PFSK-1 (cell line): ENCODE measurements around the gene FIP1L1.

Experiments
- FOXP2 ChIP-seq: optimal IDR thresholded peaks from 2 replicates; pipeline ENCODE3; 2011; ENCODE audit warnings: borderline replicate concordance, control low read depth, inconsistent platforms; ENCODE audit not compliant: insufficient read depth; ENCODE audit errors: extremely low read length, extremely low read depth
- POLR2AphosphoS5 ChIP-seq: IDR thresholded peaks from 2 replicates; pipeline ENCODE4 v1.6.1; 2012; ENCODE audit warnings: low read depth, mild to moderate bottlenecking, control low read depth, low read length, moderate library complexity
- SIN3A ChIP-seq: IDR thresholded peaks from 2 replicates; pipeline ENCODE4 v1.6.1; 2012; ENCODE audit warnings: mild to moderate bottlenecking, low read length, moderate library complexity, borderline replicate concordance; ENCODE audit not compliant: insufficient read depth
- TAF1 ChIP-seq: IDR thresholded peaks from 2 replicates; pipeline ENCODE4 v1.6.1; 2012; ENCODE audit warnings: low read length, control low read depth, borderline replicate concordance; ENCODE audit not compliant: insufficient read depth
- TF ChIP-seq, protein P1 (sequence below), 2 experiments: IDR thresholded peaks; 2 replicates each; pipeline versions ENCODE4 v1.6.1 to v1.8.0; 2011 to 2012; ENCODE audit warnings: low read depth in 2 of 2, low read length in 2 of 2, control low read depth in 1 of 2, inconsistent platforms in 1 of 2, mild to moderate bottlenecking in 1 of 2, moderate library complexity in 1 of 2; ENCODE audit not compliant: insufficient read depth in 1 of 2

FIP1L1 gene

DNA sequence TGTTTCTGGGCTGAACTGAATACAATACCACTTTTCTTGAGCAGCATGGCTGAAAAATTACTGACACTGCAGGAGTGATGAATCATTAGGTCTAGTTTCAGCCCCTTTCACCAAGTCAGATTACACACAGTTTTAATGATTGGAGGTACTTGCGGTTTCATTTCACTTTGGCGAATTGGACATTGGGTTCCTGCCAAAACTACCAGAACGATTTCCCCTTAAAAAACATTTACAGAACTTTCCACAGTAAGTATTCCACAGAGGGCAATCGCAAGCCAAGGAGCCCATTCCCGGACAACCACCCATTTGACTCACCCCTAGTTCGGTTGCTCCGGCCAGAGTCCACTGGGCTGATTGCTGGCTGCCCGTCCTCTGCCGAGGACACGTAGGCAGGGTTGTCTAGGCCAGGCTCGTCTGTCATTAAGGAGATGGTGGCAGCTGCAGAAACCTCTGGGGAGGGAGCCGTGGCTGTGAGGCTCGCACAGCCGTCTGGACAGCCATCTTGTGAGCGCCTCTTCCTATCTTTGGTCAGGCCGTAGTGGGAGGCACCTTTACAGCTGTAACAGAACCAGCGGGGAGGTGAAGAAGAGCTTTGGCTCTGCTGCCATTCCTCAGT, 130.3 kb downstream of the FIP1L1 start:
- no peak for TF ChIP-seq FOXP2
- TF ChIP-seq TAF1: no peak
- TF ChIP-seq, protein P1, sequence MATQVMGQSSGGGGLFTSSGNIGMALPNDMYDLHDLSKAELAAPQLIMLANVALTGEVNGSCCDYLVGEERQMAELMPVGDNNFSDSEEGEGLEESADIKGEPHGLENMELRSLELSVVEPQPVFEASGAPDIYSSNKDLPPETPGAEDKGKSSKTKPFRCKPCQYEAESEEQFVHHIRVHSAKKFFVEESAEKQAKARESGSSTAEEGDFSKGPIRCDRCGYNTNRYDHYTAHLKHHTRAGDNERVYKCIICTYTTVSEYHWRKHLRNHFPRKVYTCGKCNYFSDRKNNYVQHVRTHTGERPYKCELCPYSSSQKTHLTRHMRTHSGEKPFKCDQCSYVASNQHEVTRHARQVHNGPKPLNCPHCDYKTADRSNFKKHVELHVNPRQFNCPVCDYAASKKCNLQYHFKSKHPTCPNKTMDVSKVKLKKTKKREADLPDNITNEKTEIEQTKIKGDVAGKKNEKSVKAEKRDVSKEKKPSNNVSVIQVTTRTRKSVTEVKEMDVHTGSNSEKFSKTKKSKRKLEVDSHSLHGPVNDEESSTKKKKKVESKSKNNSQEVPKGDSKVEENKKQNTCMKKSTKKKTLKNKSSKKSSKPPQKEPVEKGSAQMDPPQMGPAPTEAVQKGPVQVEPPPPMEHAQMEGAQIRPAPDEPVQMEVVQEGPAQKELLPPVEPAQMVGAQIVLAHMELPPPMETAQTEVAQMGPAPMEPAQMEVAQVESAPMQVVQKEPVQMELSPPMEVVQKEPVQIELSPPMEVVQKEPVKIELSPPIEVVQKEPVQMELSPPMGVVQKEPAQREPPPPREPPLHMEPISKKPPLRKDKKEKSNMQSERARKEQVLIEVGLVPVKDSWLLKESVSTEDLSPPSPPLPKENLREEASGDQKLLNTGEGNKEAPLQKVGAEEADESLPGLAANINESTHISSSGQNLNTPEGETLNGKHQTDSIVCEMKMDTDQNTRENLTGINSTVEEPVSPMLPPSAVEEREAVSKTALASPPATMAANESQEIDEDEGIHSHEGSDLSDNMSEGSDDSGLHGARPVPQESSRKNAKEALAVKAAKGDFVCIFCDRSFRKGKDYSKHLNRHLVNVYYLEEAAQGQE (IDR thresholded peaks at IDR 0.05; ENCODE audit: insufficient read depth in 1 of 2, low read depth in 2 of 2, low read length in 2 of 2): no peak
- TF ChIP-seq POLR2AphosphoS5: no peak
- TF ChIP-seq SIN3A: no peak

DNA sequence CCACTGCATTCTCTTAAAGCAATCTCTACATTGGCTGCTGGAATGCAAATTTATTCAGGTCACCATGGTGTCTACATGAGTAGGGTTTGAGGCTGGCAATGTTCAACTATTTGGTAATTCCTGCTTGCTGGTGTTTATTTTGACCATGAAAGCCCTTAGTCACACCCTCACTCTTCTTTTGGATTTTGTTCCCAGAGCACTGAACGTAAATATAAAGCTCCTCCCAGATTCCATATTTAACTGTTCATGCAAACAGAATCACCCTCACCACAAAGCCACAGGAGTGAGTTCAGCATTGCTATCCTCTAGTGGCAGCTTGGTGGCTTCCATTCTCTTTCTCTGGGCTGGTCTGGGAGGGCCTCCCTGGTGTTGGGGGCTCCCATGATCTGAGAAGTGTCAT, 131.0 kb downstream of the FIP1L1 start:
- no peak for TF ChIP-seq SIN3A
- no peak for TF ChIP-seq TAF1
- TF ChIP-seq POLR2AphosphoS5: no peak
- TF ChIP-seq, protein P1 (IDR thresholded peaks at IDR 0.05; ENCODE audit: insufficient read depth in 1 of 2, low read depth in 2 of 2, low read length in 2 of 2): no peak
- no peak for TF ChIP-seq FOXP2

DNA sequence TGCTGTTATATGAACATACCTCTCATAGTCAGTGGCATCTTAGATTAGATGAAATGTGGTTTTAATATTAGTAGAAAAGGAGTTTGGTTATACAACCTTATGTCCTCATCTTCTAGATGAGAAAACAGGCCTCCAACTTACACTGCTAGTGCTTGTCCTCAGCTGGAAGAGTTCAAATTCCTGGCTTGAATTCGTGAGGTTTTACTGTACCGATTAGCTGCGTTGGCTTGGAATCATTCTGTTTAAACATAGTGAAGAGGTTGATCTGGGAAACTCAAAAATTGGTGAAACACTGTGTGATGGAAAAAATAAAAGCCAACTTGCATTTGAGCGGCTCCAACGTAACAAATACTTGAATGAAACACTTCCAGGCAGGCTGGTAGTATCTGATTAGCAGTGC, 132.9 kb downstream of the FIP1L1 start:
- no peak for TF ChIP-seq SIN3A
- TF ChIP-seq, protein P1 (IDR thresholded peaks at IDR 0.05; ENCODE audit: insufficient read depth in 1 of 2, low read depth in 2 of 2, low read length in 2 of 2): no peak
- no peak for TF ChIP-seq TAF1
- TF ChIP-seq FOXP2: no peak
- TF ChIP-seq POLR2AphosphoS5: no peak
